ENCODE data around the gene ZBTB37. TPM values are rescaled to one million over a fixed set of nuclear protein-coding genes. Genes with fewer than 3 reads are reported as not detected.

The ZBTB37 gene
- total RNA-seq, 4 donors from 2014 or later: 15.8 to 17.6 (median 17.2) TPM

GRCh38 chr1:173884701-173885100, 16.5 kb downstream of the ZBTB37 start:
- TF ChIP-seq CTCF (IDR thresholded peaks at IDR 0.05; ENCODE audit: low read depth): no peak

- no peak for TF ChIP-seq CTCF (IDR thresholded peaks at IDR 0.05; ENCODE audit: low read depth)
Measured at GRCh38 chr1:173886746-173887611, 18.8 kb downstream of the ZBTB37 start.

- no peak for TF ChIP-seq CTCF (IDR thresholded peaks at IDR 0.05; ENCODE audit: low read depth)
Measured at GRCh38 chr1:173887627-173888026, 19.4 kb downstream of the ZBTB37 start.

- TF ChIP-seq CTCF (IDR thresholded peaks at IDR 0.05; ENCODE audit: low read depth): no peak
Measured at GRCh38 chr1:173888749-173889148, 20.6 kb downstream of the ZBTB37 start.

GRCh38 chr1:173889885-173890284, 21.7 kb downstream of the ZBTB37 start:
- no peak for TF ChIP-seq CTCF (IDR thresholded peaks at IDR 0.05; ENCODE audit: low read depth)

GRCh38 chr1:173893611-173894010, 25.4 kb downstream of the ZBTB37 start:
- no peak for TF ChIP-seq CTCF (IDR thresholded peaks at IDR 0.05; ENCODE audit: low read depth)

GRCh38 chr1:173894189-173894588, 26.0 kb downstream of the ZBTB37 start:
- no peak for TF ChIP-seq CTCF (IDR thresholded peaks at IDR 0.05; ENCODE audit: low read depth)

Measured in subcutaneous adipose tissue (tissue), 4 donors.